ENCODE results near the gene BUB1B.

BUB1B gene

DNA sequence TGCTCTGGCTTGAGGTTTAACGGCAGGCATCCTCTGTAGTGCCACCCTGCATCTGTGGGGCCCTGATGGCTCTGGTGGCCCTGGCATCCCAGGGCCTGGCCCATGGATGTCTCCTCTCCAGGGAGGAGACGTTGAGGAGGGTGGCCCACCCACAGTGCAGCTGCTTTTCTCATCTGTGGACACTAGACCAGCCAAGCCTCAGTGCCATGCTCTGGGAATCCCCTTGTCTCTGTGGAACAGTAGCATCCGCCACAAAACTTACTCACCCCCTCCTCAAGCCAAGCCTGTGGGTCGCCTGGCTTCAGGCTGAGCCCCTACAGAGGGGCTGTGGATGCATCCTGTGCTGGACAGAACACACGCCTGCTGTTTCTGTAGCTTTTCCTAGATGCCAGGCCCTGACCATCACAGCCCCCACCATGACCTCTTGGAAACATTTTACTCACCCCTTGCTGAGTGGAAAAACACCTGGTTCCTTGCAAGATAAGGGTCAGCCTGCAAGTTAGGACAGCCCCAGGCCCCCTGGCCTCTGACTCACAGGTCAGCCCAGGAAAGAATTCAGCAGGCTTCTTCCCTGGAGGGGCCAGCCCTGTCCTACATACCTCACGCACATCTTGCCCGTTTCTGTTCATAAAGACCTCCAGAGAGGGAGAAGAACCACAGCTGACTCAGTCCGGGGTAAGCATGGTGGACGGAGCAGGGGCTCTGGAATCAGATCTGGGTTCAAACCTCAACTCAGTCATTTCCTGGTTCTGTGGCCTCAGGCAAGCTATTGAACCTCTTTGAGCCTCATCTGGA lies 97.0 kb downstream of the BUB1B start:
- FAIRE-seq = no peak

DNA sequence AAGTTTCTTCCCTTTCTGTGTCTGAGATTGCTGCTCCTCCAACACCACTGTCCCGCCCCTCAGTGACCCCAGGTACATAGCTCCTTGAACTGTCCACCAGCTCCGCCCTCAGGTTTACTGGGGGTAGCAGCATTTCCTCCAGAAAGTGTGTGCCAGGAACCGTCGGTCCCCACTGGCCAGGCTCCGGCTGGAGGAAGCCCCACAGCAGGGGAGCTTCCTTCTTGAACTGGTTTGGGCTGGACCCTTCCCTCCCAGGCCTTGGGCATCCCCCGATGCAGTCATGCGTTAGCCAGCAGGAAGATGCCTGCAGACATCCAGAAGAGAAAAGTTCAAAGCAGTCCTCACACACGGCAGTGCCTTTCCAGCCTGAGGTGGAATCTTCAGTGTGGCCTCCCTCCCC lies 97.7 kb downstream of the BUB1B start:
- no peak for FAIRE-seq

DNA sequence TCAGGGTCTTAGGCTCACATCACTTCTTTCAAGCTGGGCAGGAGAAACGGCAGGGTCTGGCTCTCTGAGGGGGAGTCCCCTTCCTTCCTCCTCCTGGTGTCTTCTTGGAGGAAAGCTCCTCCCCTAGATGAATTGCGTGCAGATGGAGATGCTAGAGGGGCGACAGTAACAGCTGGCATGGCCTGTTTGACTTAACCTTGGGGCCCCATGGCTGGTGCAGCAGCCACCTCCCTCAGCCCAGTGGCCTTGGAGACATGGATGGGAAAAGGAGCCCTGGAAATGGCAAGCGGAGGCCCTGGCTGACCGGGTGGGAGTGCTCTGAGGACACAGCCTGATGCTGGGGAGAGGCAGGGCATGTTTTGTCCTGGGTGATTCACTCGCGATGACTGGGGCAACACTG lies 98.2 kb downstream of the BUB1B start:
- FAIRE-seq = no peak

DNA sequence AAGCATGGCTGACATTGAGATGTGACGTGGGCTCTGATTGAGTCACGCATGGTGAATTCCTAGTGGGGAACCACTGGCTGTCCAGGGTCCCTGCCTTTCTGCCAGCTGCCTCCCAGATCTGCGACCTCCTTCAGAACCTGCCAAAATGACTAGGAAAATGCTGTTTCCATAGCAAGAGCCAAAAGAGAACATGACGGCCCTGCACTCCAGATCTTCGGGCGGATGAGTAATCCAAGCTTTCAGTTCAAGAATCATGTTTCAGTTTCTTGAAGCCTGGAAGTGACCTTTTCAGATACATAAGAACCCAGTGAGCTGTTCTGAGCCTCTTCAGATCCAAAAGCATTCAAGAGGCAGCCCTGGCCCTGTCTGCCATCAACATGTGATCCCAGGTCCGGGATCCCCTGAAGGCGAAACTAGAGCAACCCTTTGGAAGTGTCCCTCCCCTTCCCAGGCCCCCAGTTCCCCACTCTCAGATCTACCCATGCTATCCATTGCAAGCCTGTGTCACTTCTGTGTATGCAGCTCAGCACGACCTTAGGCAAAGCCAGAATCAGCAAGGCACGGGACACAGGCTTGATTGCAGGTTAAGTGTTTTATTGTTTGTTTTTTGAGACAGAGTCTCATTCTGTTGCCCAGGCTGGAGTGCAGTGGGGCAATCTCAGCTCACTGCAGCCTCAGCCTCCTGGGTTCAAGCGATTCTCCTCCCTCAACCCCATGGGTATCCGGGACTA lies 102.3 kb downstream of the BUB1B start:
- no peak for FAIRE-seq

DNA sequence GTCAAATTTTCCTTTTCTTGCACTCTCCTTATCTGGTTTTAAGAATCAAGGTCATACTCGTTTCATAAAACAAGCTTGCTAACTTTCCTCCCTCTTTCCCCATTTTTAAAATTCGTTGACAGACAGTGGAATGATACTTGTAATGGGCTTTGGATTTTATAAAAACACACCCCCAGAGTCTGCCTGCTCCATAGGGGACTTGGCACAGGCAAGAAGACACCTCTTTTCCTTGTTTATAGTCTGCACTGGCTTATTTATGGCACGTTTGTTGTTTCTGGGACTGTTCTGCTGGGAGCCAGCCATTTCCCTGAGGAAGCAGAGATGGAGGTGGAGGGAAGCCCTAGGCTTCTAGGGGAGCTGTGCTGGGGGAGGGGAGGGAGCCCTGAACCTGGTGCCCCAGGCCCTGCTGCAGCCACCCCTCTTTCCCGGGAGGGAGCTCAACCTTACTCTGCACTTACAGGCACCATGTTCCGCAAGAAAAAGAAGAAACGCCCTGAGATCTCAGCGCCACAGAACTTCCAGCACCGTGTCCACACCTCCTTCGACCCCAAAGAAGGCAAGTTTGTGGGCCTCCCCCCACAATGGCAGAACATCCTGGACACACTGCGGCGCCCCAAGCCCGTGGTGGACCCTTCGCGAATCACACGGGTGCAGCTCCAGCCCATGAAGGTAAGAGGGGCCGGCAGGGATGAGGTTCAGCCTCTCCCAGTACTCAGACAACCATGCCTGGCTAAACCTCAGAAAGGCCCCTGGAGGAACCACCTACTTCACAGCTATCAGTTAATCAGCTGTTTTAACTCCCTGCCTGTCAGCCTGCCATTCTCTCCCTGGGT lies 103.7 kb downstream of the BUB1B start:
- FAIRE-seq = no peak

DNA sequence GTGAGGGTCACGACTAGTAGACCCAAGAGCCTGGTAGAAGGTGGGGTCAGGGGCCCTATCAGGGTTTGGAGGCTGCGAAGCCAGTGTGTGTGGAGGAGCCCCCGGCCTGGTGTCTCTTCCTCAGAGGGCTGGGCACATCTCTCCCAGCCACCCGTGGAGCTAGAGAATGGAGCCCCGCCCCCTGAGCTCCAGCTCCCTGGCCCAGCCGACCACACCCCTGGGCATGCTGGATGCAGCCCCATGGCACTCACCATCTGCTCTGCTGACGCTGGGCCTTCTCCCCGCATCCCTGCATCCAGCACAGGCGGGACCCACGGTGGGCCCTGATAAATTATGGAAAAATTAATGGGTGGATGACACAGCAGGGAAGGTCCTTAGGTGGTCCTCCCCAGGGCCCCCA lies 104.5 kb downstream of the BUB1B start:
- no peak for FAIRE-seq

DNA sequence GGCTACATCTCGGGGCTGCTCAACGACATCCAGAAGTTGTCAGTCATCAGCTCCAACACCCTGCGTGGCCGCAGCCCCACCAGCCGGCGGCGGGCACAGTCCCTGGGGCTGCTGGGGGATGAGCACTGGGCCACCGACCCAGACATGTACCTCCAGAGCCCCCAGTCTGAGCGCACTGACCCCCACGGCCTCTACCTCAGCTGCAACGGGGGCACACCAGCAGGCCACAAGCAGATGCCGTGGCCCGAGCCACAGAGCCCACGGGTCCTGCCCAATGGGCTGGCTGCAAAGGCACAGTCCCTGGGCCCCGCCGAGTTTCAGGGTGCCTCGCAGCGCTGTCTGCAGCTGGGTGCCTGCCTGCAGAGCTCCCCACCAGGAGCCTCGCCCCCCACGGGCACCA lies 105.0 kb downstream of the BUB1B start:
- no peak for FAIRE-seq

DNA sequence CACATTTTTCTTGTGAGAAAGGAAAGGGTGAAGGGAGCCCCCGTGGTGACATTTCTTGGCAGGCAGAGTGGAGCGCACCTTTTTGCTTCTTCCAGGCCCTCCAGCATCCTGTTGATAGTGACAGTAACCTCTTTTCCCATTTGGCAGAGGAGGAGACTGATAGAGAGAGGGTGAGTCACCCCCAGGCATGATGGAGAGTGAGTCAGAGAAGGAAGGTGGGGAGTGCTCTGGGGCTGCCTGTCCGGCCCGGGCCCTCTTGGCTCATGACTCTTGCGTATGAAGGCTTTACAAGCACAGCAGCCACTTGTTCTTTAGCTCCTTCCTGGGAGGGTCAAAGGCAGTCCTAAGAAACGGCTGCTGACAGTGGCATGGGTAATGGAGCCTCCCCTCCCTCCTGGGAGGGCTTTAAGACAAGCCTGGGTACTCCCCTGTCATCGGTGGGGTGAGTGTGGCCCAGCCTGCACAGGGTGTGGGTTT lies 106.0 kb downstream of the BUB1B start:
- no peak for FAIRE-seq

DNA sequence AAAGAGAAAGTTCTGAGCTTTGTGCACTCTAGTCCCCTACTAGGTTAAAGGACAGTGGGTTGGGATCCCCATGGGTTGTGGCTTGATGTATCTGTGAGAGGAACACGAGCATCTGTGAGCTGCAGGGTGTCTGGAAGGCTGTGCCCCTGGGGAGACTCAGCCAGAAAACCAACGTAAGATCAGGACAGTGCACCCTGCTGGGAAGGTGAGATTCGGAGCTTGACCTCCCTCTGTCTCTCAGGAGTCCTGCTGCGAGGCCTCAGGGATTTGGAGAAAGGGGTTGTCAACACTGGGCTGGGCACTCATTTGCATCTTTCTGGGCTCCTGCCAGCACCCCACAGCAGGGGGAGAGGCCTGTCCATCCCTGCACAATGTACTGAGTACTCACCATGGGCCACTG lies 106.8 kb downstream of the BUB1B start:
- FAIRE-seq = no peak

DNA sequence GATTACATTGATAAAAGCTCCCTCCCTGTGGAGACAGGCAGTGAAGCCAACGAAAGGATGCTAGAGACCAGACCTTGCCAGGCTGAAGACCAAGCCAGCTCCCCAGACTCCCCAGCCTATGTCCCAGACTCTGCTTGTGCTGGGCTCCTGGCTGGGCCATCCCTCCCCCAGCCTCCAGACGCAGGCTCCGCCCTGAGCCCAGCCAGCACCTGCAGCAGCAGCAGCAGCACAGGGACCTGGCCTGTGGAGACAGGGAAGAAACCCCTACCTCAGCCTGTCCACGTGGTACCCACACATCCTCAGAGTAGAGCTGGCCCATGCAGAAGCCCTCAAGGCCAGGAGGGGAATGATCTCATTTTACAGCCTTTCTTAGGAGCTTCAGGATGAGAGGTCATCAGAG lies 108.7 kb downstream of the BUB1B start:
- FAIRE-seq = no peak

DNA sequence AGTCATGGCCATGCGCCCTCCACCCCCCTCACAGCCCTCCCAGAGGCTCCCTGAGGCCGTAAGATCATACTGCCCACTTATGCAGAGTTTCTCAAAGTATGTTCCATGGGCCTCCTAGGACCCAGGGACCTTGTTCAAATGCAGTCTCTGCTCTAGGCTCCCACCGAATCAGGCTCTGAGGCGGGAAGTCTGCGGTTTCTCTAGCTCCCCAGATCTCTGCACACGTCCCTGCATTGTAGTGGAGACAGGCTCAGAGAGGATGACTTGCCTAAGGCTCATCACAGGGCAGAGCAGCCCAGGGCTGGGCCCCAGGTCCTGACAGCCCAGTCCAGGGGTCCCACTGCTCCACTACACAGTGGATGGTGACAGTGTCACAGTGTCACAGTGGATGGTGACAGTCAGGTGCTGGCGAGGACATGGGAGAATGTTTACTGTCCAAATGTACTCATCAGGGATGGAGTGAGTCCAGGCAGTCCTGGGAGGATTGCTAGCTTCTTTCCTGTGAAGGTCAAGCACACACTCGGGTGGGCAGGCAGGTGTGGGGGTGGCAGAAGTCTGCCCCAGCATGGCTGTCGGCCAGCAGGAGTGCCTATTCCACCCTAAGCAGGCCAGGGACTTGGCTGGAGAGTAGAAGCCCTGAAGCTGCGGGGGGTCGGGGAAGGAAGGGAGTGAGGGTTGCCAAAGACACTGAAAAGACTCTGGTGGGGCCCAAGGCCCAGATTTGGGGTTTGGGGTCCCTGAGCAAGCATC lies 109.6 kb downstream of the BUB1B start:
- FAIRE-seq = no peak
